HepG2 (cell line): ENCODE data around the gene MBOAT7. TPM values are rescaled to one million over a fixed set of nuclear protein-coding genes. Genes with fewer than 3 reads are reported as not detected.

ENCODE experiments used
- CBX1 ChIP-seq: IDR thresholded peaks from one replicate; pipeline ENCODE4 v1.6.1; 2016; ENCODE audit warnings: antibody characterized with exemption, low read depth
- DR1 ChIP-seq: sonication (generic); formaldehyde crosslinking; IDR thresholded peaks from 2 replicates; pipeline ENCODE4 v1.8.0; 2021; ENCODE audit warnings: mild to moderate bottlenecking, missing genetic modification reagents, inconsistent platforms
- HCFC1 ChIP-seq: fragments of 150-350 bp; IDR thresholded peaks from 2 replicates; pipeline ENCODE4 v1.6.1; 2014; ENCODE audit warnings: low read depth, low read length
- HOXA9 ChIP-seq: sonication (generic); formaldehyde crosslinking; IDR thresholded peaks from 2 replicates; pipeline ENCODE4 v1.8.1; 2022; ENCODE audit warnings: missing genetic modification reagents, mild to moderate bottlenecking, moderate library complexity, borderline replicate concordance
- KAT2B ChIP-seq: fragments of 150-350 bp; IDR thresholded peaks from 2 replicates; pipeline ENCODE4 v1.6.1; 2014; ENCODE audit warnings: low read depth, low read length, borderline replicate concordance
- MED1 ChIP-seq: sonication (generic); formaldehyde crosslinking; IDR thresholded peaks from 2 replicates; pipeline ENCODE4 v1.4.0; 2020; ENCODE audit warnings: missing genetic modification reagents
- MXI1 ChIP-seq: IDR thresholded peaks from 3 replicates; pipeline ENCODE4 v1.6.1; 2012; ENCODE audit warnings: low read depth, low read length, inconsistent platforms, borderline replicate concordance
- POLR2G ChIP-seq: fragments of 200-400 bp; formaldehyde crosslinking; IDR thresholded peaks from 2 replicates; pipeline ENCODE4 v1.6.1; 2018; ENCODE audit warnings: mild to moderate bottlenecking, low read depth, low read length, moderate library complexity
- ZBTB1 ChIP-seq: sonication (generic); formaldehyde crosslinking; IDR thresholded peaks from 2 replicates; pipeline ENCODE4 v1.4.0; 2020; ENCODE audit warnings: missing genetic modification reagents, borderline replicate concordance
- ZBTB21 ChIP-seq: sonication (generic); formaldehyde crosslinking; IDR thresholded peaks from 2 replicates; pipeline ENCODE4 v1.4.0; 2020; ENCODE audit warnings: missing genetic modification reagents
- ZNF350 ChIP-seq: sonication (generic); formaldehyde crosslinking; IDR thresholded peaks from 2 replicates; pipeline ENCODE4 v1.4.0; 2020; ENCODE audit warnings: mild to moderate bottlenecking, low read depth, missing genetic modification reagents, borderline replicate concordance
- ZNF747 ChIP-seq: sonication (generic); formaldehyde crosslinking; IDR thresholded peaks from 2 replicates; pipeline ENCODE4 v1.8.1; 2023; ENCODE audit warnings: missing genetic modification reagents, mild to moderate bottlenecking, borderline replicate concordance
- ZSCAN22 ChIP-seq: sonication (generic); formaldehyde crosslinking; IDR thresholded peaks from 2 replicates; pipeline ENCODE4 v1.4.0; 2020; ENCODE audit warnings: mild to moderate bottlenecking, missing genetic modification reagents
- polyA plus RNA-seq, 8 experiments: library from polyadenylated mRNA; depleted of rRNA in 3 of 8; stranded (reverse) in 7 of 8; unstranded in 1 of 8; fragments of >200 nt; fragmentation: Illumina TruSeq in 4 of 8; extraction: Trizol in 4 of 8; gene quantifications; 2 replicates each; pipeline versions ENCODE4 v1.2.1 to v1.2.3, GENCODE V29; 2011 to 2016; ENCODE audit warnings: low read depth in 4 of 8, missing spikeins in 1 of 8, mixed read lengths in 1 of 8; ENCODE audit not compliant: insufficient read depth in 1 of 8
- total RNA-seq, 5 experiments: library from RNA; depleted of rRNA; stranded (reverse); fragments of >200 nt; fragmentation: Illumina TruSeq; extraction: Trizol; gene quantifications; 2 replicates each; pipeline ENCODE4 v1.2.3, GENCODE V29; 2016; ENCODE audit warnings: low read depth in 1 of 5
- TF ChIP-seq, protein P1 (sequence below): sonication (generic); formaldehyde crosslinking; conservative IDR thresholded peaks from 2 replicates; pipeline ENCODE4 v1.4.0; 2020; ENCODE audit warnings: mild to moderate bottlenecking, missing genetic modification reagents, moderate library complexity
- TF ChIP-seq, protein P2 (sequence below): sonication (generic); formaldehyde crosslinking; IDR thresholded peaks from 2 replicates; pipeline ENCODE4 v1.8.0; 2022; ENCODE audit warnings: mild to moderate bottlenecking, missing genetic modification reagents, moderate library complexity
- TF ChIP-seq, protein P3 (sequence below): sonication (generic); formaldehyde crosslinking; IDR thresholded peaks from 2 replicates; pipeline ENCODE4 v1.8.1; 2022; ENCODE audit warnings: low read depth, mild to moderate bottlenecking, missing genetic modification reagents
- TF ChIP-seq, protein P4 (sequence below): IDR thresholded peaks from 2 replicates; pipeline ENCODE4 v1.6.1; 2012; ENCODE audit warnings: inconsistent platforms

MBOAT7 gene
- total and polyA plus RNA-seq, 2 of the 13 experiments (the other 11 are each of a cell fraction or from before 2014, with no cell fraction given): 22.2 to 25.5 TPM

DNA sequence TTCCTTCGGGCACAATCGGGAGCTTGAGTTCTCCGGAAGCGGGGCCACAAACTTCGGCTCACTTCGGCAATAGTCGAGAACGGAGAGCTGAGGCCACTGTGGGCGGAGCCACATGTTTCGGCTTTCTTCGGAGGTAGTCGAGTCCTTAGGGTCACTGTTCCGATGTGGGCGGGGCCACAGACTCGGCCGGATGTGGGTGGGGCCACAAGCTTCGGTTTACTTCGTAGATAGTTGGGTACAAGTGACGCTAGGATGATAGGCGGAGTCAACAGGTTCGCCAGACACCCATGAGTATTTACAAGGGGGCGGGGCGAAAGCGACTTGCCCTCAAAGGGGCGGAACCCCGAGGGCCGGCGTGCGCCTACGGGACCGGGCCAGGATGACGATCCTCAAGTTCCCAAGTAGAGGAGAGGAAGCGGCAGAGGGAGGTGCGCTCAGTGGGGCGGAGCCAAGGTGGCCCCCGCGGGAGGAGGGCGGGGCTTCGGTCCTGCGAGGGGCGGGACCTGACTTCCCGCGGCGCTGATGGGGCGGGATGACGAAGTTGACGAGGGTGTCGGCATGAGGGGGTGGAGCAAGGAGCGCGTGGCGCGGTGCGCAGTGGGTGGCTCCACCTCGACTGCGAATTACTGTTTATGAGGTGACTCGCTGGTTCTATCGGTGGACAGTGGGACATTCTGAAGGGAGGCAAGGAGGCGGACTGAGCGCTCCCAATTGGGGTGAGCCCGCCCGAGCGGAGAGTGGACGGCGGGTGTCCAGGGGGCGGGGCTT is 539 bp upstream of the MBOAT7 start (continued):
- TF ChIP-seq MED1 (CRISPR knock-in tag) (peak; percentile 37; the same call in 1 of the 2 replicates), POLR2G (peak; percentile 75), MXI1 (peak; percentile 60; the same call in 1 of the 3 replicates), HCFC1 (peak; percentile 10; the same call in 1 of the 2 replicates), ZBTB1 (no peak), CBX1 (peak; percentile 17), HOXA9 (CRISPR knock-in tag) (no peak), ZNF350 (CRISPR knock-in tag) (0 out of 2 replicates have a peak, but pooled peaks have one; percentile 15), DR1 (CRISPR knock-in tag) (no peak), KAT2B (no peak), ZSCAN22 (no peak), ZBTB21 (CRISPR knock-in tag) (peak; percentile 8), ZNF747 (CRISPR knock-in tag) (peak; percentile 78)
- TF ChIP-seq, protein P1, sequence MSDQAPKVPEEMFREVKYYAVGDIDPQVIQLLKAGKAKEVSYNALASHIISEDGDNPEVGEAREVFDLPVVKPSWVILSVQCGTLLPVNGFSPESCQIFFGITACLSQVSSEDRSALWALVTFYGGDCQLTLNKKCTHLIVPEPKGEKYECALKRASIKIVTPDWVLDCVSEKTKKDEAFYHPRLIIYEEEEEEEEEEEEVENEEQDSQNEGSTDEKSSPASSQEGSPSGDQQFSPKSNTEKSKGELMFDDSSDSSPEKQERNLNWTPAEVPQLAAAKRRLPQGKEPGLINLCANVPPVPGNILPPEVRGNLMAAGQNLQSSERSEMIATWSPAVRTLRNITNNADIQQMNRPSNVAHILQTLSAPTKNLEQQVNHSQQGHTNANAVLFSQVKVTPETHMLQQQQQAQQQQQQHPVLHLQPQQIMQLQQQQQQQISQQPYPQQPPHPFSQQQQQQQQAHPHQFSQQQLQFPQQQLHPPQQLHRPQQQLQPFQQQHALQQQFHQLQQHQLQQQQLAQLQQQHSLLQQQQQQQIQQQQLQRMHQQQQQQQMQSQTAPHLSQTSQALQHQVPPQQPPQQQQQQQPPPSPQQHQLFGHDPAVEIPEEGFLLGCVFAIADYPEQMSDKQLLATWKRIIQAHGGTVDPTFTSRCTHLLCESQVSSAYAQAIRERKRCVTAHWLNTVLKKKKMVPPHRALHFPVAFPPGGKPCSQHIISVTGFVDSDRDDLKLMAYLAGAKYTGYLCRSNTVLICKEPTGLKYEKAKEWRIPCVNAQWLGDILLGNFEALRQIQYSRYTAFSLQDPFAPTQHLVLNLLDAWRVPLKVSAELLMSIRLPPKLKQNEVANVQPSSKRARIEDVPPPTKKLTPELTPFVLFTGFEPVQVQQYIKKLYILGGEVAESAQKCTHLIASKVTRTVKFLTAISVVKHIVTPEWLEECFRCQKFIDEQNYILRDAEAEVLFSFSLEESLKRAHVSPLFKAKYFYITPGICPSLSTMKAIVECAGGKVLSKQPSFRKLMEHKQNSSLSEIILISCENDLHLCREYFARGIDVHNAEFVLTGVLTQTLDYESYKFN (CRISPR knock-in tag): peak; percentile 22; the same call in 1 of the 2 replicates
- TF ChIP-seq, protein P2, sequence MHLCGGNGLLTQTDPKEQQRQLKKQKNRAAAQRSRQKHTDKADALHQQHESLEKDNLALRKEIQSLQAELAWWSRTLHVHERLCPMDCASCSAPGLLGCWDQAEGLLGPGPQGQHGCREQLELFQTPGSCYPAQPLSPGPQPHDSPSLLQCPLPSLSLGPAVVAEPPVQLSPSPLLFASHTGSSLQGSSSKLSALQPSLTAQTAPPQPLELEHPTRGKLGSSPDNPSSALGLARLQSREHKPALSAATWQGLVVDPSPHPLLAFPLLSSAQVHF (CRISPR knock-in tag): no peak
- TF ChIP-seq, protein P3, sequence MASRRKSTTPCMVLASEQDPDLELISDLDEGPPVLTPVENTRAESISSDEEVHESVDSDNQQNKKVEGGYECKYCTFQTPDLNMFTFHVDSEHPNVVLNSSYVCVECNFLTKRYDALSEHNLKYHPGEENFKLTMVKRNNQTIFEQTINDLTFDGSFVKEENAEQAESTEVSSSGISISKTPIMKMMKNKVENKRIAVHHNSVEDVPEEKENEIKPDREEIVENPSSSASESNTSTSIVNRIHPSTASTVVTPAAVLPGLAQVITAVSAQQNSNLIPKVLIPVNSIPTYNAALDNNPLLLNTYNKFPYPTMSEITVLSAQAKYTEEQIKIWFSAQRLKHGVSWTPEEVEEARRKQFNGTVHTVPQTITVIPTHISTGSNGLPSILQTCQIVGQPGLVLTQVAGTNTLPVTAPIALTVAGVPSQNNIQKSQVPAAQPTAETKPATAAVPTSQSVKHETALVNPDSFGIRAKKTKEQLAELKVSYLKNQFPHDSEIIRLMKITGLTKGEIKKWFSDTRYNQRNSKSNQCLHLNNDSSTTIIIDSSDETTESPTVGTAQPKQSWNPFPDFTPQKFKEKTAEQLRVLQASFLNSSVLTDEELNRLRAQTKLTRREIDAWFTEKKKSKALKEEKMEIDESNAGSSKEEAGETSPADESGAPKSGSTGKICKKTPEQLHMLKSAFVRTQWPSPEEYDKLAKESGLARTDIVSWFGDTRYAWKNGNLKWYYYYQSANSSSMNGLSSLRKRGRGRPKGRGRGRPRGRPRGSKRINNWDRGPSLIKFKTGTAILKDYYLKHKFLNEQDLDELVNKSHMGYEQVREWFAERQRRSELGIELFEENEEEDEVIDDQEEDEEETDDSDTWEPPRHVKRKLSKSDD (CRISPR knock-in tag): peak; percentile 72
- TF ChIP-seq, protein P4, sequence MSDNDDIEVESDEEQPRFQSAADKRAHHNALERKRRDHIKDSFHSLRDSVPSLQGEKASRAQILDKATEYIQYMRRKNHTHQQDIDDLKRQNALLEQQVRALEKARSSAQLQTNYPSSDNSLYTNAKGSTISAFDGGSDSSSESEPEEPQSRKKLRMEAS: peak; percentile 87
